GM21367 (cell line): ENCODE results near the gene SLC25A30.
"Not testable (repeated sequence)": the region's sequence is repeated elsewhere in the genome, so short reads cannot be mapped to it uniquely, and the experiment has no call there.

Experiments used
- ATAC-seq: cut with Tn5 transposase; IDR thresholded peaks from one replicate; pipeline ENCODE4 v1.9.1; 2021; ENCODE audit not compliant: unreplicated experiment

SLC25A30 gene

GRCh38 chr13:45392811-45393210, 25.4 kb downstream of the SLC25A30 start:
- no peak for ATAC-seq

GRCh38 chr13:45391926-45392325, 26.2 kb downstream of the SLC25A30 start:
- ATAC-seq = no peak

- ATAC-seq = not testable (repeated sequence)
Observed at GRCh38 chr13:45391128-45391527, 27.0 kb downstream of the SLC25A30 start.

GRCh38 chr13:45390348-45390747, 27.8 kb downstream of the SLC25A30 start:
- not testable (repeated sequence) for ATAC-seq

GRCh38 chr13:45388664-45389063, 29.5 kb downstream of the SLC25A30 start:
- no peak for ATAC-seq

GRCh38 chr13:45386892-45387575, 31.1 kb downstream of the SLC25A30 start:
- ATAC-seq = not testable (repeated sequence)

- ATAC-seq = no peak
Observed at GRCh38 chr13:45385907-45386553, 32.1 kb downstream of the SLC25A30 start.

- ATAC-seq = no peak
Observed at GRCh38 chr13:45385320-45385719, 32.9 kb downstream of the SLC25A30 start.

GRCh38 chr13:45384474-45385174, 33.5 kb downstream of the SLC25A30 start:
- no peak for ATAC-seq

GRCh38 chr13:45382739-45383138, 35.4 kb downstream of the SLC25A30 start:
- not testable (repeated sequence) for ATAC-seq

GRCh38 chr13:45381196-45381595, 37.0 kb downstream of the SLC25A30 start:
- ATAC-seq = no peak

GRCh38 chr13:45380708-45381107, 37.5 kb downstream of the SLC25A30 start:
- not testable (repeated sequence) for ATAC-seq

GRCh38 chr13:45379516-45379915, 38.7 kb downstream of the SLC25A30 start:
- not testable (repeated sequence) for ATAC-seq

- not testable (repeated sequence) for ATAC-seq
Observed at GRCh38 chr13:45378786-45379185, 39.4 kb downstream of the SLC25A30 start.

GRCh38 chr13:45377314-45377713, 40.9 kb downstream of the SLC25A30 start:
- not testable (repeated sequence) for ATAC-seq

- ATAC-seq = not testable (repeated sequence)
Observed at GRCh38 chr13:45376651-45377050, 41.5 kb downstream of the SLC25A30 start.

- no peak for ATAC-seq
Observed at GRCh38 chr13:45374917-45375316, 43.3 kb downstream of the SLC25A30 start.

- no peak for ATAC-seq
Observed at GRCh38 chr13:45373162-45373547, 45.0 kb downstream of the SLC25A30 start.

GRCh38 chr13:45372189-45373161, 45.7 kb downstream of the SLC25A30 start:
- no peak for ATAC-seq

- no peak for ATAC-seq
Observed at GRCh38 chr13:45370922-45371406, 47.2 kb downstream of the SLC25A30 start.

- no peak for ATAC-seq
Observed at GRCh38 chr13:45369116-45369515, 49.1 kb downstream of the SLC25A30 start.
